Measurements from ENCODE around the gene DET1.
A peak's percentile ranks its signal among the peaks of the same experiment; 100 is the strongest.
"Not testable (repeated sequence)": the region's sequence is repeated elsewhere in the genome, so short reads cannot be mapped to it uniquely, and the experiment has no call there.

The DET1 gene

GRCh38 chr15:88539441-88539840, 7.0 kb downstream of the DET1 start:
- no peak for DNase-seq

GRCh38 chr15:88538972-88539371, 7.5 kb downstream of the DET1 start:
- DNase-seq = no peak

GRCh38 chr15:88537591-88538317, 8.7 kb downstream of the DET1 start:
- DNase-seq = no peak

- DNase-seq = no peak
Observed at GRCh38 chr15:88535607-88536313, 10.7 kb downstream of the DET1 start.

- DNase-seq = no peak
Observed at GRCh38 chr15:88535100-88535499, 11.4 kb downstream of the DET1 start.

- no peak for DNase-seq
Observed at GRCh38 chr15:88533376-88533775, 13.1 kb downstream of the DET1 start.

- no peak for DNase-seq
Observed at GRCh38 chr15:88529021-88529630, 17.4 kb downstream of the DET1 start.

GRCh38 chr15:88526247-88526879, 20.1 kb downstream of the DET1 start:
- no peak for DNase-seq

- no peak for DNase-seq
Observed at GRCh38 chr15:88525418-88525817, 21.1 kb downstream of the DET1 start.

GRCh38 chr15:88524094-88524493, 22.4 kb downstream of the DET1 start:
- DNase-seq = not testable (repeated sequence)

- DNase-seq = no peak
Observed at GRCh38 chr15:88518903-88519302, 27.6 kb downstream of the DET1 start.

- DNase-seq = no peak
Observed at GRCh38 chr15:88513195-88513594, 33.3 kb downstream of the DET1 start.

GRCh38 chr15:88512601-88513000, 33.9 kb downstream of the DET1 start:
- no peak for DNase-seq

- DNase-seq = no peak
Observed at GRCh38 chr15:88512078-88512477, 34.4 kb downstream of the DET1 start.

- no peak for DNase-seq
Observed at GRCh38 chr15:88511161-88511560, 35.3 kb downstream of the DET1 start.

- DNase-seq = no peak
Observed at GRCh38 chr15:88509964-88510363, 36.5 kb downstream of the DET1 start.

GRCh38 chr15:88509321-88509720, 37.2 kb downstream of the DET1 start:
- no peak for DNase-seq

- DNase-seq = no peak
Observed at GRCh38 chr15:88506628-88507027, 39.9 kb downstream of the DET1 start.

- DNase-seq = no peak
Observed at GRCh38 chr15:88505721-88506120, 40.8 kb downstream of the DET1 start.

- no peak for DNase-seq
Observed at GRCh38 chr15:88504445-88504844, 42.0 kb downstream of the DET1 start.

GRCh38 chr15:88498996-88499395, 47.5 kb downstream of the DET1 start:
- peak; percentile 37 for DNase-seq

- no peak for DNase-seq
Observed at GRCh38 chr15:88497109-88497765, 49.2 kb downstream of the DET1 start.

- no peak for DNase-seq
Observed at GRCh38 chr15:88493844-88494243, 52.6 kb downstream of the DET1 start.
